HG03558 (cell line): ENCODE results near the gene MID1IP1.

Experiments
- ATAC-seq: cut with Tn5 transposase; IDR thresholded peaks from one replicate; pipeline ENCODE4 v1.9.1; 2021; ENCODE audit warnings: moderate number of reproducible peaks; ENCODE audit not compliant: unreplicated experiment; ENCODE audit errors: extremely low read depth

The MID1IP1 gene

GRCh38 chrX:38800981-38801845, at the start of gene MID1IP1:
Gene MID1IP1, plus strand, starts transcription at chrX:38801459. Its CDS starts 3,488 bp downstream, at chrX:38804947.
- peak; percentile 37 for ATAC-seq

DNA sequence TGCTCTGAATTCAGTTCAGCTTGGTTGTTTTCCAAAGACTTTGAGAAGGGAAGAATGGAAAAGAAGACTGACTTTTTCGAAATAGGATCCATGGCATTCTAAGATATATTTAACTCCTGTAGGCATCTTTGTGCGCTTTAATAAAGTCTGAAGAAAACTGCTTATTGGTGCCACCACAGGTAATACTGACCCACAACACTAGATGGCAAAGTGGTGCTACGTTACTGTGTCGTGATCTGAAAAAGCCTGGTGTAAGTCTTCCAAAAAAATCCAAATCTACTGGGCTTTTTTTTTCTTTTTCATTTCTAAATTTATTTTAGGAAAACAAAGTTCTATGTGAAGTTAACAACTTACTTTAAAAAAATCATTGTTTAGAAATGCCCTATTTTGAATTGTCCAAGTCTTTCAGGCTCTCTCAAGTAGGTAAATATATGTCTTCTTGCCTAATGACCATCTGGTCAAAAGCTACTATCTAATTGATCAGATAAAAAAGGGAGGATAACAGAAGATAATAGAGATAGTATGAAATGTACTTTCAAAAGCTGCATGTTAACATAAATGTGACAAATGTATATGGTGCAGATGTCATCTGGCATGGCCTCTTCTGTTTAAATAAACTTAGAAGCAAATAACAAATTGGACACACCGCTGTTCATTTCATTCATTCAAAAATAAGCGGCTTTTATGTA, 47.0 kb upstream of the MID1IP1 start:
- ATAC-seq, result no peak

- ATAC-seq, result no peak
Observed at GRCh38 chrX:38754818-38755718, 46.2 kb upstream of the MID1IP1 start.

DNA sequence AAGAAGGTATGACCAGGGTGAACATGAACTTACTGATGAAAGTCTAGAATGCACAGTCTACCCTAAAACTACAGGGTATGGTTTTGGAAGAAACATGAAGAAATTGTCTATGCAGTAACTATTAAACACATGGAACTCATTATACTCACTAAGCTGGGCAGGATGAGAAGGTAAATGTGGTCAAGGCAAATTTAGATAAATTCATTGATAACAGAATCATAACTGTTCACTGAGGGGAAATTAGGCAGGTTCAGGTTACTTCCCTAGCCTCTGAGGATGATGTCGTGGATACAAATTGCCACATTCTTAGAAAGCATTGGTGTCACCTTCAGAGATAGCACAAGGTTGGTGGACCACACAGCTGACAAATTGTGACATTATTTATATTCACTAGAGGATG, 40.4 kb upstream of the MID1IP1 start:
- no peak for ATAC-seq

GRCh38 chrX:38768079-38768478, 33.2 kb upstream of the MID1IP1 start:
- ATAC-seq, result no peak

DNA sequence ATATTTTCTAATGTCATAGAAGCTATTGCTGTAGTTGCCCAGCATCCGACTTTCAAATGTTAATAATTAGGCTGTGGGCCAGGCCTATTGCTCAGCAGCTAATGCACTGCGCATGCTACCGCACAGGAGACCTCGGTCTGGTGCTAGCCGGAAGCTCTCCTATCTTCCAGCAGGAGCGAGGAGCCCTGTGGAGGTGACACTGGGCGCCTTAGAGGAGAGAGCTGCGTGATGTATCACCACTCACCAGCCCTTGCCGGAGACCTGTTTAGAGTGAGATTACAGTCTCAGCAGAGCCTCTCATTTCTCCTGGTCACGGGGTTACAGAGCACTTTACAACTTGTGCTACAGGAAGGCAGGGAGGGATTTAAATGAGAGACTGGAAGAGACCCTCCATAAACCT, 31.1 kb upstream of the MID1IP1 start:
- no peak for ATAC-seq

- ATAC-seq, result no peak
Observed at GRCh38 chrX:38774249-38774648, 27.0 kb upstream of the MID1IP1 start.

DNA sequence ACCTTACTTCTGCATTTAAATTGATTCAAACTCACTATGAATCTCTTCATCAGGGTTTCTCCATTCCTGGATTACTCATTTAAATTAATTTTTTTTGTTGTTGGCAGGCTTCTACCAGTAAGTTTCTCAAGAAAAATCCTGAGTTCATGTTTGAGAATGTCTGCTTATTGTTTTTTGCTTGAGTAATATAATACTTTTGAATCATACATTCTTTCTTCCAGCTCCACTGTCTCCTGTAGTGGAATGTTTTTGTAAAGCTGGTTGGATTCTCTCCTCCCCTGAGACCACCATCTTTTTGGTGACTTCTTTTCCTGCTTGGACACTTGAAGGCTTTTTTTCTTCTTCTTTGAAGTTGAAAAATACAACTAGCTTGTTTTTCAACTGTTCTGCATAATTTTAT, 4.3 kb upstream of the MID1IP1 start:
- ATAC-seq, result no peak

DNA sequence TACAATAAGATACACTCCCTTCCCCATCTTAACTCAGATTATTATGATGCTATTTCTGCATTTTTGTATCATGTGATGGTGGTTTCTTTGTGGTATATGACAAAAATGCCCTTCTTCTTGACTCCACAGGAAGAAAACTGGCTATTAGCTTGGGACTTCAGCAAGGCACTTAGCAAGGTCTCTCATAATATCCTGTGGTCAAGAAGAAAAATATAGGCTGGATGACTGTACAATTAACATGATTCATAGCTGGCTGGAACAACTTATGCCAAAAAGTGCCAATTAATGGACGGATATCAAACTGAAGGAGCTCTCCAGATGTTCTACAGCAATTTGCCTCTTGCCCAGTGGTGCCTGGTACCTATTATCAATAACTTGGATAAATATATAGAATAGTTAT, 2.3 kb upstream of the MID1IP1 start:
- ATAC-seq, result no peak

DNA sequence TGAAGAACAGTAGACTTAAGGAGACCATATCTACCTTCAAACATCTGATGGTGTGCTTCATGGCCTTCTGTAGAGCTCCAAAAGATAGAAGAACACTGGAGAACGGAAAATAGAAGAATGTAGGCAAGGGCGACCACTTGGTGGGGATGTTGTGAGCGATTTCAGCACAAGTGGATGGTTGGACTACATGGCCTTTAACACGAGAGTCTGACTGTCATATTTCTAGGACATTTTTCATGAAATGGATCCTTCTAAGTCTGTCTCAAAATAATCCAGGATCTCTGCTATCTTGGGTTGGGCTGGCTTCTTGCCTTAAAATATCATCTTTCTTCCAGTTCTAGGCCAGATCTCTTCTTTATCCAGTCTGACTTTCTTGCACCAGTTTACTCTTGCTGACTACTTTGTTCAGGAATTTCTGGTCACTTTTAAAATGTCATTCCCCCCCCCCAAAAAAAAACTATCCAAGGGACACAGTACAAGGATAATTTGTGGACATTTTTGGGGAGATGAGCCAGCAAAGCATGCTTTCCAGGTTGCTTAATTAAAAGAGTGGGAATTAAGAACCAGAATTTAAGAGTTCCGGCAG, 1.2 kb upstream of the MID1IP1 start:
- no peak for ATAC-seq

DNA sequence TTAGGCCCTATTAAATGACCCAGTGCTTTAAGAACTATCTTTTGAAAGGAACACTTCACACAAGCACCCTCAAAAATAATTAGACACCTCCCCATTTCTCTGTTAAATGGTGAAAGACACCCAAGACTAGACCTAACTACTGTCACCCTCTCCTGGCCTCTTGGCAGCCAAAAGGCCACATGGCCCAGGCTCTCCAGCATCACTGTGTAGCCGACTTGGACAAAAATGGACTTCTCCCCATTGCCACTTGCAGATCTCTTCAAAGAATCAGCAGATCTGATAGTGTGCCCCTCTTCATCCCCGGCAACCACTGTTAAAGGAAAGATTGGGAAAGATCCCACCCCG, 2.0 kb downstream of the MID1IP1 start:
- no peak for ATAC-seq

DNA sequence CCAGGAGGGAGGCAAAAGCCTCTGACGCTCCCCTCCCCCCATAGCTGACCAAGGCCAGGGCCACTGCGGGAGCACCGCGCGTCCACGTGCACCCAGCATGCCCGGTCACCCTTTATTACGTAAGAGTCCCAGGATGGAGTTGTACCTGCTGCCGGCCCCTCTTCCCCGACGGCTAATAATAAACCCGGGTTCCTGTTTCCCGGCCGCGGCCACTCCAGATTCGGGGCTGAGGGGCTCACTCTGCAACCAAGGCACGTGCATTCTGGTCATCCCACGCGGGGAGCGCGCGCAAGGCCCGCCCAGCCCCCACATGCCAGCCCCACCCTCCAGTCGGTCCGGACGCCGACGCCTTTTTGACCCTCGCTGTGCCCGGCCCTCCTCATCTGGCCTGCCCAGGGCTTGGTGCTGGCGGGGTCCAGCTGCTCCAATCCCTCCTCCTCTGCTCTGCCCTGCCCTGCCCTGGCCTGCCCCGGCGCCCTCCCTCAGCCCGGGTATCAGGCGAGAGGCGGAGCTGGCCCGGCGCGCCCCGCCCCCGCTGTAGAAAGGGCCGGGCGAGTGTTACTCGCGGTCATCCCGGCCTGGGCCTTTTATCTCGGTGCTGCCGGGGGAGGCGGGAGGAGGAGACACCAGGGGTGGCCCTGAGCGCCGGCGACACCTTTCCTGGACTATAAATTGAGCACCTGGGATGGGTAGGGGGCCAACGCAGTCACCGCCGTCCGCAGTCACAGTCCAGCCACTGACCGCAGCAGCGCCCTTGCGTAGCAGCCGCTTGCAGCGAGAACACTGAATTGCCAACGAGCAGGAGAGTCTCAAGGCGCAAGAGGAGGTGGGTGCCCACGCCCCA, 2.6 kb downstream of the MID1IP1 start:
- peak; percentile 25 for ATAC-seq

DNA sequence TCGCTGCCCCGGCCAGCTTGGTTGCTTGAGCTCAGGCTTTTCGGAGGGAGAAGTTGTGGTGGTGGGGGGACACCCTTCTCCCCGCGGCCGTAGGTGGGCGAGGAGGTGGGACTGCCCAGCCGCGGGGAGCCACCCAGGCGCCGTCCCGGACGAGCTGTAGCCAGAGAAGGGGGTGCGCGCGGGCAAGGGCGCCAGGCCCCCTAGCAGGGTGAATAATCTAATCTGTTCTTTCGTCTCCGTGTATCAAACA, 3.1 kb downstream of the MID1IP1 start:
- no peak for ATAC-seq

GRCh38 chrX:38804682-38805431, 3.6 kb downstream of the MID1IP1 start:
- ATAC-seq, result no peak

- no peak for ATAC-seq
Observed at GRCh38 chrX:38805432-38806389, 4.5 kb downstream of the MID1IP1 start.

DNA sequence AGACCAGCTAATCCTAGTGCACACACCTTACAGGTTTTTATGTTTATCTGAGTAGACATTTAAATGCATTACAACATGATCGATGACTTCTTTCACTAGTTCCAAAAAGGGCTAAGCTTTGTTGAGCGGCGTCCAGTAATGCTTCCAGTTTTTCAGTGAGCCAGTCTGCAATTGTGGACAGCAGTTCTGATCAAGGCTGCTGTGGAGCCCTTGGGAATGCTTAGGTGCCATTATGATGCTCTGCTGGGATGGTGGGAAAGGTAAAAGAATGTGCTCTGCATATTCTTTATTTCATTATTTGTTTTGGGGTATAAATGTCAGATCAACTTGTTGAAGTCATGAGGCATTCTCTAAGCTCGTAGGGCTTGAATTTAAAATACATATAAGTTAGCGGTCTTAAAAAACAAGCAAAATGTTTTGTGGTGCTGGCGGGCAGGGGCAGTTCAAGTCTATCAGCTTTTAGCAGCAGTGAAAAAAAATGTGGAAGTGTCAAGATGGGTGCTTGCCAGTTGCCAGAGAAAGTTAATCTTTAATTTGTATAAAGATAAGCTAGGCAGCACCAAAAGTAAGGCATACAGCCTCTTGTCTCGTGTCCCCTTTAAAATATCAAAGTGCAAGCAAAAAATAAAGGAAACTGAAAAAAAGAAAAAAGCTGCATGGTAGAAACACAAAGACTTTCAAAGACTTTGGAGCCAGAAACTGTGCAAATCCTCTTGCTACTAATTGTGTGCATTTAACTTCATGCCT, 5.8 kb downstream of the MID1IP1 start:
- no peak for ATAC-seq

DNA sequence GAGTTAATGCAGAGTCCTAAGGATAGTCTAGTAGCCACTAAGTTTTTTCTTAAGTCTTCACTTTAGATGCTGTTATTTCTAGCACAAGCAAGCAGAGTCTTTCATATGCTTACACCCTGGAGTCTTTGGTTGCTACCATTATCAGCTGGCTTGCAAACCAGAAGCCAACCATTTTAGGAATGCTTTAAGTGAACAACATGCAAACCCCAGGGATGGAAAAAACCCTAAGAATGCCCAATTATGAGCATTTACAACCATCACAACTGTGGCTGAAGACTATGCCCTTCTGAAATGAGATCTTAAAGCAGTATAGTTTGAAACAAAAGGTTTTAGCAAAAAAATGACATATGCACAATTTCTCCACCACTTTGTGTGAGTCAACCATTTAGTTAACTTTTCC, 6.6 kb downstream of the MID1IP1 start:
- no peak for ATAC-seq
